SK-N-MC (cell line): ENCODE data around the gene CDC73.
"Not testable (repeated sequence)": the region's sequence is repeated elsewhere in the genome, so short reads cannot be mapped to it uniquely, and the experiment has no call there.

Experiments
- DNase-seq: peaks from one replicate; pipeline ENCODE4 v3.0.0-alpha.2; 2011; ENCODE audit warnings: low read depth, low spot score
- H3K27ac ChIP-seq: fragments of 200-600 bp; sonication (generic); 2 replicates; pipeline ENCODE4 v1.5.1; 2016; ENCODE audit warnings: mixed run types
- H3K36me3 ChIP-seq: fragments of 200-600 bp; sonication (generic); 2 replicates; pipeline ENCODE4 v1.6.1; 2017; ENCODE audit warnings: antibody characterized with exemption, low read length, mixed read lengths; ENCODE audit not compliant: insufficient read depth
- H3K4me3 ChIP-seq: fragments of 200-600 bp; sonication (generic); 2 replicates; pipeline ENCODE4 v1.5.1; 2016
- H3K9ac ChIP-seq: fragments of 200-600 bp; sonication (generic); 2 replicates; pipeline ENCODE4 v1.8.0; 2017; ENCODE audit warnings: mixed run types, mixed read lengths; ENCODE audit not compliant: insufficient read length
- H3K9me3 ChIP-seq: fragments of 200-600 bp; sonication (generic); 2 replicates; pipeline ENCODE4 v1.6.1; 2017; ENCODE audit warnings: low read depth, mild to moderate bottlenecking, antibody characterized with exemption, low read length, moderate library complexity, mixed read lengths
- EZH2 ChIP-seq: fragments of 200-600 bp; sonication (generic); IDR thresholded peaks from one replicate; pipeline ENCODE4 v1.6.1; 2017; ENCODE audit warnings: antibody characterized with exemption
- FOXP2 ChIP-seq: optimal IDR thresholded peaks from 2 replicates; pipeline ENCODE3; 2011; ENCODE audit warnings: mild to moderate bottlenecking, moderate library complexity; ENCODE audit not compliant: insufficient read depth; ENCODE audit errors: extremely low read length, control extremely low read depth
- POLR2AphosphoS5 ChIP-seq: IDR thresholded peaks from 2 replicates; pipeline ENCODE4 v1.6.1; 2012; ENCODE audit warnings: mild to moderate bottlenecking, low read depth, low read length, borderline replicate concordance

CDC73 gene

DNA sequence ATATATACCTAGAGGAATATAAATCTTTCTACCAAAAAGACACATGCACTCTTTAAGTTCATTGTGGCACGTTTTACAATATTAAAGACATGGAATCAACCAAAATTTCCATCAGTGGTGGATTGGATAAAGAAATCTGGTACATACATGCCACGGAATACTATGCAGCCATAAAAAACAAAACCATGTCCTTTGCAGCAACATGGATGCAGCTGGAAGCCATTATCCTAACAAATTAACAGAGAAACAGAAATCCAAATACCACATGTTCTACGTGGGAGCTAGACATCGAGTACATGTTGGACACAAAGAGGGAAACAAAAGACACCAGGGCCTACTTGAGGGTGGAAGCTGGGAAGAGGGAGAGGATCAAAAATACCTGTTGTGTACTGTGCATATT lies 97.6 kb downstream of the CDC73 start:
- no peak overlapping the region for H3K27ac ChIP-seq

DNA sequence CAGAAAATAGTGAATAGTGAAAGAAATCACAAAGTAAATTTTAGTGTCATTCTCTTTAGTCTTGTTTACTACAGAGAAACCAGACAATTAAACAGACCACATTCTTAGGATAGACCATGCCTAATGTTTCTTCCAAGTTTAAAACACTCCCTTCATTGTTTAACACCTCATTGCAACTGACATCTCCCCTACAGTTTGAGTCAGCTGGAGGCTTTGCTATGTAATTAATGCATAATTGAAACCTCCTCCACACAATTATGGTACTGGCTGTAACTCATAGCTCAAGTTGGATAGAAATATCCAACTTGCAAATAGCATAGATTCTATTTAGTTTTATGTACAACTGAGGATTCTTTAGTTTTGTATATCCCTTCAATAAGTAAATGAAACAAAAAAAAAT lies 99.8 kb downstream of the CDC73 start:
- no peaks in the 10 kb centered on the region for H3K9me3 ChIP-seq
- no peak overlapping the region for H3K4me3 ChIP-seq
- H3K27ac ChIP-seq: 0 out of 2 replicates have a peak overlapping the region, but pooled peaks have one; percentile 14
- H3K9ac ChIP-seq: no peak overlapping the region
- peaks cover 60% of the 10 kb centered on the region for H3K36me3 ChIP-seq
- no peak for DNase-seq
- TF ChIP-seq EZH2 (no peak), FOXP2 (no peak), POLR2AphosphoS5 (no peak)

More for the DNA sequence above, 97.6 kb downstream of the CDC73 start:
- H3K4me3 ChIP-seq: no peak overlapping the region
- no peak overlapping the region for H3K9ac ChIP-seq
- DNase-seq: no peak
- TF ChIP-seq FOXP2: no peak
- peaks cover 50% of the 10 kb centered on the region for H3K36me3 ChIP-seq
- no peaks in the 10 kb centered on the region for H3K9me3 ChIP-seq

DNA sequence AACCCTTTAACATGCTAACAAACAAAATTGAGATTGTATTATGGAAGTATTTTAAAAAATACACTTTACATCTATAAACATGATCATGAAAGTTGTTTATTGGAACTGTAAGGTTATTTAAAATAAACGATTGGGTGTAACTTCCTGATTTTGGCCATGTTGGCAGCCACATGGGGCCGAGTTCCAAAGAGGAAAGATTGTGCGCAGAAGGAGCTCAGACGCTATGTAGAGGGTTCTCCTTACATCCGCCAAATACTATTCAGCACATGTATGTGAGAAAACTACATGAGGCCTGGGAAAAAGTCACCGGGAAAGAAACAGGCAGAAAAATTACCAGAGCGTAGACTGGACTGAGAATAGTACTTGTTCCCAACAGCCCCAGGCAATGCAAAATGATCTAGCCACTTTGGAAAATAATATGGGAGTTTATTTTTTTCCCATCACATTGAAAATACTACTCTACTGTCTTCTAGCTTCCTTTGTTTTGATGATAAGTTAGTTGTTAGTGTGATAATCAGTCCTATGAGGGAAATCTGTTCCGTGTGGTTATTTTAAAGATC lies 100.3 kb downstream of the CDC73 start:
- no peak for DNase-seq
- Histone ChIP-seq H3K9ac (no peak overlapping the region), H3K4me3 (no peak overlapping the region), H3K9me3 (no peaks in the 10 kb centered on the region), H3K36me3 (peaks cover 57% of the 10 kb centered on the region), H3K27ac (0 out of 2 replicates have a peak overlapping the region, but pooled peaks have one; percentile 40)
- TF ChIP-seq EZH2: no peak
- TF ChIP-seq POLR2AphosphoS5: no peak
- no peak for TF ChIP-seq FOXP2

DNA sequence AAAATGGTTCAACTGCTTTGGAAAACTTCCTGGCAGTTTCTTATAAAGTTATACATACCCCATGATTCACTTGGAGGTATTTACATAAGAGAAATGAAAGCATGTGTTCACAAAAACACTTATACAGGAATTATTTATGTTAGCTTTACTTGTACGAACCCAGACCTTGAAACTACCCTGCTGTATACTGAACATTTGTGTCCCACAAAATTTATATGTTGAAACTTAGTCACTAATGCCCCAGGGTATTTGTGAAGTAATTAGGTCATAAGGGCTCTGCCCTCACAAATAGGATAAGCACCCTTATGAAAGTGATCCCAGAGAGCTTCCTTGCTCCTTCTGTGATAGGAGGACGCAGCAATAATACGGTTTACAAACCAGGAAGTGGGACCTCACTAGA lies 107.3 kb downstream of the CDC73 start:
- TF ChIP-seq POLR2AphosphoS5 (no peak), FOXP2 (no peak), EZH2 (no peak)
- H3K9me3 ChIP-seq: no peaks in the 10 kb centered on the region
- no peak overlapping the region for H3K27ac ChIP-seq
- no peak overlapping the region for H3K9ac ChIP-seq
- H3K4me3 ChIP-seq: no peak overlapping the region
- no peak for DNase-seq
- H3K36me3 ChIP-seq: peaks cover 49% of the 10 kb centered on the region

DNA sequence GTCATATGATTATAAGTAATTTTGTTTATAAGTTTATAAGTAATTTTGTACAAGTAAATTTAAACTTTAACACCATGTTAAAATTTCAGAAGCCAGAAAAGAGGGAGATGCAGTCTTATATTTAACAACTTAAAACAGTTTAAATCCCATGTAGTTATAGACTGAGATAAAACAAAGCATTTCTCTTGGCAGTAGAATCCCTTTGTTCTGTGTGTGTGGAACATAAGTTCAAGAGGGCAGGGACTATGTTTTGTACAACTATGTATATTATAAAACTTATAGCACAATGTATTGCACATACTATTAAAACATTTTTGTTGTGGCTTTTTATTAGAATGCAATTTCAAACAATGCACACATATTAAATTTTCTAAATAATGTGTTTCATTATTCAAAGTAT lies 109.3 kb downstream of the CDC73 start:
- peaks cover 36% of the 10 kb centered on the region for H3K36me3 ChIP-seq
- not testable (repeated sequence) for DNase-seq, H3K9me3 ChIP-seq, H3K9ac ChIP-seq, H3K4me3 ChIP-seq, H3K27ac ChIP-seq

DNA sequence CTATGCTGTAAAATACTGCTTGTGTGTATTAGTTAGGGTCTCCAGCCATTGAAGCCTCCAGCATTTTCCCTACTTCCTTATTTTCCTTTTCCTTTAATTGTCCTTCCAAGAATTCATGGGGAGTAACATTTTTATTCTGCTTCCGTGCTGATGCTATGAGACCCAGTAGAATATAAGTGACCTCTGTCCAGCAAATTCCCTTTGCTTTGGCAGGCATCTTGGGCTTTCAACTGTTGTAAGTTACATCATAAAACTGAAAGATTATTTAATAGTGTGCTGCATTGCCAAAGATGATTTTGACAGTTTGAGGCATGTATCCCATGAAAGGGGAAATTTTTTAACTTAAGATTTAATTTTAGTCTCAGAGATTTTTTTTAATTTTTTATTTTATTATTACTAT lies 112.7 kb downstream of the CDC73 start:
- TF ChIP-seq FOXP2 (no peak), EZH2 (no peak), POLR2AphosphoS5 (no peak)
- peaks cover 35% of the 10 kb centered on the region for H3K36me3 ChIP-seq
- no peak overlapping the region for H3K4me3 ChIP-seq
- DNase-seq: no peak
- H3K9me3 ChIP-seq: no peaks in the 10 kb centered on the region
- H3K27ac ChIP-seq: no peak overlapping the region
- no peak overlapping the region for H3K9ac ChIP-seq

DNA sequence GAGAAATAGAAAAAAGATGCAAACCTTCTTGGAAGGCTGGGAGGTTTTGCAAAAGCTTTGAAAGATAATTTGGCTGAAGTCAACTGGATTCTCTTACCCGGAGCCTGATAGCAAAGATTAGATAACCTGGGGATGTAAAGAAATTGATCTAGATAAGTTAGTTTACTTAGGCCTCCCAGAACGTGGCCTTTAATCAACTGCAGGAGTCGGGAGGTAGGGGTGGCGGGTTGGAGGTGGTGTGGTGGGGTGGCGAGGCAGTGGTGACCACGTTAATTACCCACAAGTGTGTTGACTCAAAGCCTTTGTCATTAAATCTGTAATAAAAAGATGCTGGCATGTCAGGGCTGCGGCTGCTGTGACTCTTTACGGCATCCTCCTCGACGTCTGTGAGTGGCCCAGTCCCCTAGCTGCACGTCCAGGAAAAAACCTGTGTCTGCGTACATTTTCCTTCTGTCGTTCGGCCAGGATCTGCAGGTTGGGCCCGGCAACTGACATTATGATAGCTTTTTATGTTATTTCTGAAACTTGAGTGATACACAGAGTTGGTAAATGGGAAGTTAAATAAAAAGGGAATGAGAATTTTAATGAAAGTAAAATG lies 115.6 kb downstream of the CDC73 start:
- Histone ChIP-seq H3K9me3 (no peaks in the 10 kb centered on the region), H3K27ac (no peak overlapping the region), H3K36me3 (peaks cover 37% of the 10 kb centered on the region), H3K9ac (no peak overlapping the region), H3K4me3 (no peak overlapping the region)
- no peak for TF ChIP-seq FOXP2
- TF ChIP-seq EZH2: no peak
- TF ChIP-seq POLR2AphosphoS5: no peak
- no peak for DNase-seq

DNA sequence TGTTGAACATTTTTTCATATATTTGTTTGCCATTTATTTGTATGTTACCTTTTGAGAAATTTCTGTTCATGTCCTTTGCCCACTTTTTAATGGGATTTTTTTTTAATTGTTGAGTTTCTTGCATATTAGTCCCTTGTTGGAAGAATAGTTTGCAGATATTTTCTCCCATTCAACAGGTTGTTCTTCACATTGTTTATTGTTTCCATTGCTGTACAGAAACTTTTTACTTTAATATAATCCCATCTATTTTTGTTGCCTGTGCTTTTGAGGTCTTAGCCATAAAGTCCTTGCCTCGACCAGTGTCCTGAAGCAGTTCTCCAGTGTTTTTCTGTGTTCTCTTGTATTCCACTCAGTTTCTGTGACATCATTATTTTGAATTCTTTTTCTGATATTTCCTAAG lies 118.8 kb downstream of the CDC73 start:
- Histone ChIP-seq H3K9me3 (no peaks in the 10 kb centered on the region), H3K36me3 (peaks cover 37% of the 10 kb centered on the region), H3K9ac (no peak overlapping the region), H3K4me3 (no peak overlapping the region), H3K27ac (no peak overlapping the region)
- TF ChIP-seq POLR2AphosphoS5: no peak
- TF ChIP-seq FOXP2: no peak
- TF ChIP-seq EZH2: no peak
- DNase-seq: no peak

DNA sequence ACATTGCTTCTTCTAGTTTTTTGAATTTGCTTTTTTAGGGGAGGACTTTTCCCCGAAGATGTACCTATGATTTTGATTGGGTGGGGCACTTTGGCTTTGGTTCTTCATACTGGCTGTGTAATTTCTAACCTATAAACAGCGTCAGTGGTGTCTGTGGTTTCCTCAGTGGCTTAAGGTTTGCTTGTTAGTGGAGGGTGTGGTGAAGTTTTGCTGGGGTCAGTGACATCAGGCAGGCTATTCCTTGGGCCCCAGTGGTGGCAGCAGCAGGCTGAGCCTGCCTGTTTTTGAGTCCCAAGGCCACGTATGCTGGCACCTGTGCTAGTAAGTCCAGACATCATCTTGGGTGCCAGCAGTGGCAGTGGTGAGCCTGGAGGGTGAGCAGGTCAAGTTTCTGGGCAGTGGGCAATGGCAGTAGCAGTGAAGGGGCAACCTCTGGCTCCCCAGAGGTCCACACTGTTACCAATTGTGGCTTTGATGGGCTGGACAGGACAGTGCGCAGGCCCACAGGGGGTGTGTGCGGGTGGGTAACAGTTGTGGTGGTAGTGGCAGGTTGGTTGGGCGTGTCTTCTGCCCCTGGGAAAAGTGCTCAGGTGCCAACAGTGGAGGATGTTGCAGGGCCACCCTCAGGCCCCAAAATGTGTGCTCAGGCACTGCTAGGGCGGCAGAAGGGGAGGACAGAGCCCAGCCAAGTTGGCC lies 119.4 kb downstream of the CDC73 start:
- TF ChIP-seq FOXP2 (no peak), POLR2AphosphoS5 (no peak), EZH2 (no peak)
- Histone ChIP-seq H3K4me3 (no peak overlapping the region), H3K9me3 (no peaks in the 10 kb centered on the region), H3K27ac (no peak overlapping the region), H3K9ac (no peak overlapping the region), H3K36me3 (peaks cover 35% of the 10 kb centered on the region)
- DNase-seq: no peak

DNA sequence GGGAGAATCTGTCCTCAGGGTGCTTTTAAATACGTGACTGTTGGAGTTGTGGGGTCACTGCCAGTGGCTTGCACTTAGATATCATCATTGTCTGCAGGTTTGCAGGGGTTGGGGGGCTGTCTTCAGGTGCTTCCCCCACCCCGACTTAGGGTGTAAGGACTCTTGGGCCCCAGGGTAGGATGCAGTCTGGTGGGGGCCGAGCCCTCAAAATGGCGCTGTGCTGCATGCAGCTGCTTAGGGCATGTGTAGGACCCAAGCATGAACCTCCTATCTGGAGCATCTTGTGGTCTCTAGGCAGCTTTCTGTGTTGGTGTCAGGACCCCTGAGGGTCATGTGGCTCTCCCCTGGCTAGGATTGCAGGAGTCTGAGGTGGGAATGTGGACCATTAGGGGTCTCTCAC lies 120.2 kb downstream of the CDC73 start:
- DNase-seq: no peak
- Histone ChIP-seq H3K9me3 (no peaks in the 10 kb centered on the region), H3K27ac (no peak overlapping the region), H3K9ac (no peak overlapping the region), H3K4me3 (no peak overlapping the region), H3K36me3 (peaks cover 36% of the 10 kb centered on the region)
- no peak for TF ChIP-seq EZH2
- TF ChIP-seq FOXP2: no peak
- TF ChIP-seq POLR2AphosphoS5: no peak
